Activated CD8-positive, alpha-beta memory T cell treated with anti-CD3 and anti-CD28 coated beads for 48 hours (primary cell): ENCODE data around the gene FLRT3.

Experiments
- DNase-seq, 3 experiments: peaks; one replicate each; pipeline ENCODE4 v3.0.0-alpha.2; 2020; ENCODE audit warnings: low read depth in 2 of 3, low spot score in 2 of 3

FLRT3 gene

DNA sequence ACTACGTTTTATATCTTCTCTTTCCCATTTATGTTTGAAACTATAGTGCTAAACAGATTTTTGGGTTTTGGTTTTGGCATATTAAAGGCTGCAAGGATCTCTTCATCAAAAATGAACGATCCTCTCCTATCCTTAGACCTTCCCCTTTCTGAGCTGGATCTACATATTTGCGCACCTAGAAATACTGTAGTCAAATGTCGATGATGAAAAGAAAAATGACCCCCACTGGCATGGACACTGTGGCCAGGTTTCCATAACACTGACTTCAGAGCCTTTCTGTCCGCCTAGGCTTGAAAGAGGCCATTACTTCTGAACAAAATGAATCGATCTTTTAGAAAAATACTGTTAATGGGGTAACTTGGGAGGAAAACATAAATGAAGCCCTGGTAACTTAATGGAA, 5.8 kb downstream of the FLRT3 start:
- no peak for DNase-seq

DNA sequence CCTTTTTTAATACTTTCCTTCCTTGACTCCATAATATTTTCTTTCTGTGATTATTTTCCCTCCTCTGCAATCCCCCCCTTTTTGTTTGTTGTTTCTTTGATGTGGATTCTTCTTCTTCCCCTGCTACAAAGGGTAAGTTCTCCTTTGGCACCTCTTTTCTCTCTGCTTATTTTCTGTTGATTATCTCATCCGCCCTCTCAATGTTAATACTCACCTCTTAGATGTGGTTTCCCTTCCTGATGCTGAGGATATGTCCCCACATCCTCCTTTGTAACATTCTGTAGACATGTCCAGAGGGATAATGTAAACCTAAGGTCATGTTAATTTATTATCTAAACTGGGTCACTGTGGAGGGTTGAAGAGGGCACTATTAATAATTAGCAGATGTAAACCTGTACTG, 17.7 kb downstream of the FLRT3 start:
- DNase-seq = no peak

DNA sequence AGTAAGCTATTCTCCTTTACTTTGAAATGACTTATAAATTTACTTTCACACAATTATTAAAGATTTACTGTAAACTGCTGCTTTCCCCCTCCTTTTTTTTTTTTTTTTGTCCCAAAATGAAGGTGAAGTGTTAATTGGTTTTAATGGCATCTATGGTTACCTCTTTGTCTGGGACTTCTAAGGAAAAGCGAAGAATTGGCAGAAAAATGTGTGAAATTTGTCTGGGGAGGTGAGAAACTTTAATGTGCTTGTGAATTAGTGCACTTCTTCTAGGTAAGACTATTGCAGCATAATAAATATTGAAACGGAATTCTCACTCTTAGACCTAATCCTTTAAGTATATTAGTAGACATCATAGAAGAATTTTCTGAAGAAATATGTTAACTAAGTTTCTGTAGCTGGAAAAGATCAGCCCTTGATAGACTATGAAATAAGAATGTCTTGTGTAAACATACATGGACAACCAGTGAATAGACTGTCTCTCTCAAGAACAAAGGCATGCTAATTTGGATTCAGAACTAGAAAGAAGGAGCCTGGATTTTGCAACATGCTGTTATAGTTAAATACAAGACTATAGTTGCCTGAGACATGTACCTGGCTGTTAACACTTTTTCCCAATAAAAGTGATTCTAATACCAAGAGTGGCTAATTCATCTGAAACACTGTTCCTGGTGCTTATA, 23.9 kb downstream of the FLRT3 start:
- DNase-seq = no peak

DNA sequence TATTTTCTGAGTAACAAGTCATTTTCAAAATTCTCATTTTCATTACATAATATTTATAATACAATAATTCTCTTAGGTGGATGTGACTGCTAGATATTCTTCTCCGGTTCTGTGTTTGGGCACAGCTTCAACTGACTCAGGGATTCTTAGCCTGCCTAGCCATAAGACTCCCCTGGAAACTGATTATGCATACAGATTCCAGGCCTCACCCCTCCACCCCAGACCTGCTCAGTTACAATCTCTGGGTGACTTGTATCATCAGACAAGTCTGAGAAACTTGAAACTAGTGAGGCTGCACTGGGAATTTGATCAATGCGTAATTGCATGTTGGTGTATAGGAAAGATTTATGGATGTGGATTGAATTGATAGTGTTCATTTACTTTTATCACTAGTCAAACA, 25.4 kb downstream of the FLRT3 start:
- DNase-seq = no peak

DNA sequence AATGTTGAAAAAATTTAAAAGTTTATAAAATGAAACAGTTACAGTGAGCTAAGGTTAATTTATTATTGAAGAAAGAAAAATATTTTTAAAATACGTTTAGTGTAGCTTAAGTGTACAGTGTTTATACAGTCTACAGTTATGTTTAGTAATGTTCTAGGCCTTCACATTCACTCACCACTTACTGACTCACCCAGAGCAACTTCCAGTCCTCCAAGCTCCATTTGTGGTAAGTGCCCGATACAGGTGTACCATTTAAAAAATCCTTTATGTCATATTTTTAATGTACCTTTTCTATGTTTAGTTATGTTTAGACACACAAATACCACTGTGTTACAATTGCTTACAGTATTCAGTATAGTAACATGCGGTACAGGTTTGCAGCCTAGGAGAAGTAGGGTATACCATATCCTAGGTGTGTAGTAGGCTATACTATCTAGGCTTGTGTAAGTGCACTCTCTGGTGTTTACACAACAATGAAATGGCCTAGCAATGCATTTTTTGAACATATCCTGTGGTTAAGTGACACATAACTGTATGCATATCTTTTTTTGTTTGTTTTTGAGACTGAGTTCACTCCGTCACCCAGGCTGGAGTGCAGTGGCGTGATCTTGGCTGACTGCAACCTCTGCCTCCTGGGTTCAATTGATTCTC, 26.3 kb downstream of the FLRT3 start:
- DNase-seq = no peak

DNA sequence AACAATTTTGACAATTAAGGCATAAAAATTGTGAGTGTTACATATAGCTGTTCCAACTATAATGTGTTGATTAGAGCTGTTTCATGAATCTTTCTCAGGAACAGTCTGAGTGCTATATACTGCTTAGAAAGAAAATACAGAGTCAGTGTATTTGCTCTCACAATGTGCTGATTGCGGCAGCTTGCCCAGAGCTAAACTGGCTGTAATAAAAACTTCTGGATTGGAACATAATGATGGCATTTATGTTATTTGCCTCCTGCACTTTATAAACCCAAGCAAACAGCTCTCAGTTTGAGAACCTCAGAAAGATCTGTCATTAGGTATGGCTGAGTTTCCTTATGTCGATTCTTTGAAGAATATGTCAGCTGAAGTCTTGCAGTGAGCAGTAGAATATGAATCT, 29.5 kb downstream of the FLRT3 start:
- DNase-seq = no peak

DNA sequence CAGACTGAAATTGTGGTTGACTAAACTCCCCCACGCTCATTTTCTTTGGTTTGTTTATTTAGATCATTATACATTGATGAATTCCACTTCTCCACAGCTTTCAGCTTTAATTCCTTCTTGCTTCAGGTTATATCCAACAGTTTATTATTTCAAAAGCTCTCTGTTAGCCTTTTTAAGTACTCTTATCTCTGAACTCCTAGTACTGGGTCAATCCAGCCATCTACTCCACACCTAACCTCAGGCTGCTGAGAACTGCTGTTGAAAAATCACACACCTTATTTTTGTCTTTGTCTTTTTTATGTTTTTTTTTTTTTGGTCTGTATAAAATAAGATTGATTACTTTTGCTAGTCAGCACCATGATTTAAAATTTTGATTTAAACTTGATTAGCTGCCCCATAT, 32.9 kb downstream of the FLRT3 start:
- no peak for DNase-seq

DNA sequence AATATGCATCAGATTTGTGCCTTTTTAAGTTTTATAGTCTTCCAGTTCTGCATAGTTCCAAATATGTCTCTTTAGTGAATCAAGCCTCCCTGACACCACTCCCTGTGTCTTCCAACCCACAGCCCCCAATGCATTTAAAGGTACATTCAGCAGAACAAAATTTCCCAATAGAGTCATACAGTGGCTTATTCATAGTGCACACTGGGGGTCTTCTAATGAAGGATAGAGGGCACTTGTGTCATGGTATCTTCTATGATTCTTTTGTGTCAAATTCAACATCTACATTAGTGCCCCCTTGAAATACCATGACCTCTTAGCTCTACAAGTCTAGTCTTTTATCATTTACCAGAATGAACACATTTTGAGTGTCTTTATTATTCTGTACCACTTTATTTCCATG, 33.8 kb downstream of the FLRT3 start:
- no peak for DNase-seq

DNA sequence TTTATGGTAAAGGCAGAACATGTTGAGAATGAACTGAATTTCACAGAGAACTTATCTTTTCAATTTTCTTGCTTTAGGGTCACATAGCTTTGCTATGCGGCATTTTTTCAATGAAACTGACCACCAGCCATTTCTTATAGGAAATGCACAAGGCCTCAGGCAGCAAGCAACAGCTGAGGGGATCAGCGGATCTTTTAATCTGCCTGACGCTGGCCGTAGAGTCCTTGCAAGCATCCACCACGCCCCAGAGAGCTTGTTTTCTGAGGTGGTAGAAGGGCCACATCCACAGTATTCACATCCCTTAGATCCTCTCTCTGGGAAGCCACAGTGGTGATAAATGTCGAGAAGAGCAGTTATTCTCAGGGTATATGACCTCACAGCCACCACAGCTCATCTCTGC, 34.3 kb downstream of the FLRT3 start:
- no peak for DNase-seq

DNA sequence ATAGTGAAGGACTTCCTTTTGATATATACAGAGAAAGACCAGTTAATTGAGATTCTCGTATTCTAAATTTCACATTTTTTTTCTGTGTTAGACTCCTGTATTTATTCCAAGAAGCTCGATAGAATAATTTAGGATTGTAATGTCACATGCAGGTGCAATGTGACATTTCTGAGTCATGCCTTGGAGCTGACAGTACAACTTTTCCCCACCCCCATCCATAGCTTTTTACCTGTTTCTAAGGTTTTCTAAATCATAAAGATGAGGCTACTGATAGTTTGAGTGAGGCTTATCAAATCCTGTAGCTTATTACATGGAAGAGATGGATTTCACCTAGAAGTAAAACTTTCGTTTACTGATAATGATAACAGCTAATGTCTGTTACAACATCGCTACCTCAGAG, 37.6 kb downstream of the FLRT3 start:
- no peak for DNase-seq

DNA sequence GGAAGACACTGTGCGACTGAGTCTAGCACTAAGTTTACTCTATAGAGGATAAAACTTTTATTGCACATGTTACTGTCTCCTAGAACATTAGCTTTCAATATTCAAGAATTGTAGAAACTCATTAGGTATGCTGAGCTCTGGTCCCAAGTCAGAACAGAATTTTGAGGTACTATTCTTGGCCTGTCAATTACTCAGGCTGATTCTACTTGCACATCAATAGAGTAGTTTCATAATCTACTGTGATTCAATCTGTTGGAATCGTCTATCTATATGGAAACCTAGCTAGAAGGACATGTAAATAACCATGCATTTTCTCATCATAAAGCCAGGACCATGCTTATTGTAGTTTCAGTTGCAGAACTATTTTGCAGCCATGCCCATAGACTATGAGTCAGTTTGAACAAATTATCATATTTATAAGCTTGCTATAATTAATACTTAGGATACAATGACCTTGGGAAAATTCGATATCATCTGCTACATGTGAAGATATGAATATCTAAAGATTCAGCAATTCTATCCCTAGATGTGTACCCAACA, 41.6 kb downstream of the FLRT3 start:
- DNase-seq = no peak

DNA sequence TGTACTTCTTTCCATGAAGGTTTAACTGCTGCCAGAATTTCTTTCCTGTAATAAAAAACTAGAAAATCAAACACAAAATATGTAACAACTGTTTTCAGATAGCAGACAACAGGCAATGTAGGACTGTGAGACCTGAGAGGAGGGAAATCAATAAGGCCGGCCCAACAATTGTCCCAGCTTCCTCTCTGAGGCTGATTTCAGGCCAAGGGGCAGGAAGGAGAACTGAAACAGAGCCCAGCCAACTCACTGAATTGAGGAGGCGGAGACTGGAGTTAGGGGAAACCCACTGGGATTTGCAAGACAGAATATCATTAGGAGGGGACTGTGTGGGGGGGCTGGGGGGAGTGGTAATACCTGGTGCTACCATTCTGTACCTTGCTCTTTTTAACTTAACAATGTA, 42.2 kb downstream of the FLRT3 start:
- no peak for DNase-seq

DNA sequence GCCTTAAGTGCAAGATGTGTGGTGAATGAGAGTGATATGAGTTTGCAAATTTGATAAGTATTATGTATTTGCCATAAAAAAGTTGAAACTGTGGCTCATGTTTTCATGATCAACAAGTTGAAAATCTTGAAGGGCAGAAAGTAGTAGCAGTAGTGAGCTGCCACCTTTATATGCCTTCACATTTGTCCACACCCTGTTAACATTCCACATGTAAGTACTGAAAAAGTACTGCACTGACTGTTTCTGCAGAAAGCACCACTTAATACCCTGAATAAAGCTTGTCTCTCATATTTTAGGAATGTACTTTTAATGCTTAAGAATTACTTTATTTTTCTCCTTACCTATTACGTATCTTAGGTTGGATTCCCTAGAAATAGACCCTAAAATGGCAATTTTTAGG, 45.9 kb downstream of the FLRT3 start:
- no peak for DNase-seq

DNA sequence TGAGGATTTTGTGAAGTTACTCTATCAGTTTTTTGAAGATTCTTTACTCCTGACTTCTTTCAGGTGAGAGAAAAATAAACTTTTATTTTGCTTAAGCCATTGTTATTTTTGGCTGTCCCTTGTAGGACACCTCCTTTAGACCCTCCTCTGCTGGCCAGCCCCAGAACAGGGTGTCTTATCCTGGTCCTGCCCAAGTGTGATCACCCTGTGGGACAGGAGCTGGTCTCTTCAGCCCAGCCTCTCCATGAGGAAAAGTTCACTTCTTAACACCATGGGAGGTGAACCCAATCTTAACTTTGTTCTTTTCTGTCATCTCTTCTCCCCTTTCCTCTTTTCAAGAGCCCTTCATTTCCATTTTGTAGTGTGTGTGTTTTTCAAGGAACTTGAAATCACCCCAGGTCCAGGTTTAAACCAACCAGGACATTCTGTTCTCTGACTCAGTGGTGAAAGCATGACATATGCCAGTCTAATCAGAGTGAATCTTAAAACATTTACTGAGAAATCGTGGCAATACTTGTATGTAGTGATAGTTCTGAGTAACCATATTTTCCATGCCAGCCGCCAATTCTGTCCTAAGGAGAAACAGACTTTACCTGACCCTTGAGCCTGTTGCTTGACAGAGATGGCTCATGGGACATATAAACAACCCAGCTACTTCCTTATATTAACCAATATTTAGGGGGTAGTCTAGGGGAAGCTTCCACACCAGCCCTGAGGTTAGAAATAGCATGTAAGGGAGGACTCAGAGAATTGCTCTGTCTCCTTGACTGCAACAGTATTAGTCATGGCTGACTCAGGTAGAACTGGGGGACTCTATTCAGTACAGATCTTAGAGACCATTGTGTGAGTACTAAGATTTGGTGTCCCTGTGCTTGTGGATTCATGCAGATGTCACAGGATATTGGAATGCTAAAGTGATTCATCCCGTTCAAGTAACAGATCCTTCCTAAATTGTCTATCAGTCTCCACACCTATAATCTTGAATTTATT, 48.8 kb downstream of the FLRT3 start:
- DNase-seq = no peak

DNA sequence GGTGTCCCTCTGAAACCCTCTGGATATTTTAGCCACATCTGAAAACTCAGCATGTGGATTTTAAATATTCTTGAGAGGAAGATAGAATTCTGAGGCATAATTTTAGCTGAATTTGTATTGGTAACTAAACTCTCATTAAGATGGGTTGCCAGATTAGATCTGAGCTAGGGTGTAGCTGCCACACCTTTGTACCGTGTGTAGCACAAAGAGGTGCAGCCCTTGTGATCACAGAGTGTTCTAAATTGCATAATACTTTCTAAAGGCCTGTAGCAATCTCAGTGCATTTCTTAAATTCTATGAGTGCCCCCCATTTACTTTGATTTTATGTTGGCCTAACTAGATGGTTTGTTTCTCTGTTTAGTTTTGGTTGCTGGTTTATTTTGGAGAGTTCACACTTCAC, 53.0 kb downstream of the FLRT3 start:
- no peak for DNase-seq

DNA sequence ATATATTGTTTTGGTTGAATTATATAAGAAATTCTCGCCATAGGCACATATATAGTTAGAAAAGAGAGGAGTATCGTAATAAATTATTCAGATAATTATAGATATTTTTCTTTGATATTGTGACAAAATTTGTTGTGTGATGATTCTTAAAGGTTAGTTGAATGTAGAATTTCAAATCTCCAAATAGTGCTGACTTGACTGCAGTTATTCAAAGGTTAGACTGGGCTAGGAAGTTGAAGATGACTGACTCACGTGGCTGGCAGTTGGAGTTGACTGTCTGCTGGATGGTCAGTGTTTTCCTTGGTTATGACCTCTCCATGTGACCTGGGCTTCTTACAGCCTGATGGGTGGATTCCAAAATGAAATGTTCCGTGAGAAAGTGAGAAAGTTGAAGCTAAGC, 55.3 kb downstream of the FLRT3 start:
- no peak for DNase-seq
